NOMO-1 (cell line): ENCODE measurements around the gene MAP1A.
"Not testable (repeated sequence)": the region's sequence is repeated elsewhere in the genome, so short reads cannot be mapped to it uniquely, and the experiment has no call there.

Source experiments
- DNase-seq, 2 experiments: peaks; one replicate each; lab custom pipeline; 2025; ENCODE audit not compliant: unreplicated experiment in 2 of 2; lab: John Stamatoyannopoulos, UW

MAP1A gene

GRCh38 chr15:43528542-43529007 is 11.2 kb downstream of the MAP1A start:
- DNase-seq = no peak

- no peak for DNase-seq
These were observed 11.7 kb downstream of the MAP1A start for GRCh38 chr15:43529141-43529540.

DNA sequence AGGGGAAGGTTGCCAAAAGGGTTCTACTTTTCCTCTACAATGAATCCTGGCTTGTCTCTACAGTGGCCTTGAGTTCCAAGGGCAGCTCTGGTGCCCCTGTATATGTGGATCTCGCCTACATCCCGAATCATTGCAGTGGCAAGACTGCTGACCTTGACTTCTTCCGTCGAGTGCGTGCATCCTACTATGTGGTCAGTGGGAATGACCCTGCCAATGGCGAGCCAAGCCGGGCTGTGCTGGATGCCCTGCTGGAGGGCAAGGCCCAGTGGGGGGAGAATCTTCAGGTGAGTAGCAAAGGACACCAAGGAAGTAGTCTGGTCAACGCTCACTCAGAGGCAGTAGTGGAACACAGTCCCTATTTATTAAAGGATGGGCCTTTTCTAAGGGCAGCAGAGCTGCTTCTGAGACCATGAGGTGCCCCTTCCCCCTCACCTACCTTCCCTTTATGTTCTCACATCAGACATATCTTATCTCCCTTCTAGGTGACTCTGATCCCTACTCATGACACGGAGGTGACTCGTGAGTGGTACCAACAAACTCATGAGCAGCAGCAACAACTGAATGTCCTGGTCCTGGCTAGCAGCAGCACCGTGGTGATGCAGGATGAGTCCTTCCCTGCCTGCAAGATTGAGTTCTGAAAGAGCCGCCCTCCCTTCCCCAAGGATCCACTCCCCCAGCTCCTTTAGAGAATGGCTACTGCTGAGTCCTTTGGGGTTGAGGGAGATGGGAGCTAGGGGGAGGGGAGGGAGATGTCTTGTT is 12.4 kb downstream of the MAP1A start:
- no peak for DNase-seq

- no peak for DNase-seq
These were observed 13.7 kb downstream of the MAP1A start for GRCh38 chr15:43531018-43531670.

DNA sequence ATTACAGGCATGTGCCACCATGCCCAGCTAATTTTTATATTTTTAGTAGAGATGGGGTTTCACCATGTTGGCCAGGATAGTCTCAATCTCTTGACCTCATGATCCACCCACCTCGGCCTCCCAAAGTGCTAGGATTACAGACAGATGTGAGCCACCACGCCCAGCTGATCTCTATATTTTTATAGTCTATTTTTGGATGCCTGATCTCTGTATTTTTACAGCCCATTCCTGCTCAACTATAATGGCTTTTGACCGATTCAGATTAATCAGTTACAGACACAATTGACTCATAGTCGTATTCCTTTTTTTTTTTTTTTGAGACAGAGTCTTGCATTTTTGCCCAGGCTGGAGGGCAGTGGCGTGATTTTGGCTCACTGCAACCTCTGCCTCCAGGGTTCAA is 15.4 kb downstream of the MAP1A start:
- not testable (repeated sequence) for DNase-seq

- DNase-seq = no peak
These were observed 17.5 kb downstream of the MAP1A start for GRCh38 chr15:43534897-43535296.

- DNase-seq = no peak
These were observed 20.7 kb downstream of the MAP1A start for GRCh38 chr15:43538091-43538490.

DNA sequence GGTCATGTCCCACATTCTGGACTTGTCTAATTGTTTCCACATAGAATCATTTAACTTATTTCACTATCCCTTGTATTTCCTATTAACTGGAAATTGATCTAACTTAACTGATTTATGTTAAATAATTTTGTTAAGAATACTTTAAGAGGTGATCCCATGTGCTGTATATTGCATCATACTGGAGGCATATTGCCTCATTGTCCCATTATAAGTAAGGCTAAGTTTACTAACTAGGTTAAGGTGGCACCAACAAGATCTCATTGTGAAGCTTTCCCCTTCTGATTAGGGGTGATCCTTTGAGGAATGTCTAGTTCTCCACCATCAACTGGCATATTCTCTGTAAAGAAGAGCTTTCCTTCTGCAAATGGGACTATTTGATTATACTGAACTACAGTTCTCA is 24.4 kb downstream of the MAP1A start:
- no peak for DNase-seq

DNA sequence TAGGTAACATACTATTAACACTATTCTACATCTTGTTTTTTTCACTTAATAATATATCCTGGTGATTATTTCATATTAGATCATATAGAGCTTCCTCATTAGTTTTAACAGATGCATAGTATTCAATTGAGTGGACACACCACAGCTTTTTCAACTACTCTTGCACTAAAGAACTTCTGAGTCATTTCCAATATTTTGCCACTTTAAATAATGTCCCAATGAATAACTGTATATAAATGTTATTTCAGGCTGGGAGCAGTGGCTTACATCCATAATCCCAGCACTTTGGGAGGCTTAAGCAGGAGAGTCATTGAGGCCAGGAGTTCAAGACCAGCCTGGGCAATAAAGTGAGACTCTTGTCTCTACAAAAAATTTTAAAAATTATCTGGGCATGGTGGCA is 26.9 kb downstream of the MAP1A start:
- DNase-seq = no peak

GRCh38 chr15:43545426-43545825 is 28.0 kb downstream of the MAP1A start:
- DNase-seq = no peak

GRCh38 chr15:43547539-43547938 is 30.1 kb downstream of the MAP1A start:
- no peak for DNase-seq

GRCh38 chr15:43550527-43551363 is 33.3 kb downstream of the MAP1A start:
- DNase-seq = no peak

GRCh38 chr15:43552256-43552655 is 34.8 kb downstream of the MAP1A start:
- DNase-seq = no peak

DNA sequence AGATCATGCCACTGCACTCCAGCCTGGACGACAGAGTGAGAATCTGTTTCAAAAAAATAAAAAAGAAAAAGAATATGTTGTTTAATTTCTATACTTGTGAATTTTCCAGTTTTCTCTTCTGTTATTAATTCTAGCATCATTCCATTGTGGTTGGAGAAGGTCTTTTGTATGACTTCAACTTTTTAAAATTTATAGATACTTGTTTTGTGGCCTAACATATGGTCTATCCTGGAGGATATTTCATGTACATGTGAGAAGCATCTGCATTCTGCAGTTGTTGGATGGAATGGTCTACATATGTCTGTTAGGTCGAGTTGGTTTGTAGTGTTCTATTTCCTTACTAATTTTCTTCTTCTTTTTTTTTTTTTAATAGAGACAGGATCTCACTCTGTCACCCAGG is 35.6 kb downstream of the MAP1A start:
- no peak for DNase-seq

- DNase-seq = not testable (repeated sequence)
These were observed 45.3 kb downstream of the MAP1A start for GRCh38 chr15:43562753-43563152.

DNA sequence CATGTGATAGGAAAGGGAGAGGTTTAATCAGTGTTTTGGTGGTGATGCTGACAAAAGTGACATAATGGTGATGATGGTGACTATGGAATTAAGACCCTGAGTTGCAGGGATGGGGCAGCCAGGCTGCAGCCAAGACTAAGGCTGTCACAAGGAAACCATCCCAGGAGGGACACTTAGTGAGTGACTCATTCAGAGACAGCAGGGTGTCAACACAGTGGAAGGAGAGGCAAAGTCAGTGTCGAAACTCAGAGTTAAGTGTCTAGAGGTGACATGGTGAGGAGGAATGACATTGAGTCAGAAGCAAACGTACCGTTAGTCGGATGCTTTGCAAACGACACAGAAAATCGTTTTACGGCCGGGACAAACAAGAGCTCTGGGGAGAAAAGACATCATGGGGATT is 46.4 kb downstream of the MAP1A start:
- not testable (repeated sequence) for DNase-seq

DNA sequence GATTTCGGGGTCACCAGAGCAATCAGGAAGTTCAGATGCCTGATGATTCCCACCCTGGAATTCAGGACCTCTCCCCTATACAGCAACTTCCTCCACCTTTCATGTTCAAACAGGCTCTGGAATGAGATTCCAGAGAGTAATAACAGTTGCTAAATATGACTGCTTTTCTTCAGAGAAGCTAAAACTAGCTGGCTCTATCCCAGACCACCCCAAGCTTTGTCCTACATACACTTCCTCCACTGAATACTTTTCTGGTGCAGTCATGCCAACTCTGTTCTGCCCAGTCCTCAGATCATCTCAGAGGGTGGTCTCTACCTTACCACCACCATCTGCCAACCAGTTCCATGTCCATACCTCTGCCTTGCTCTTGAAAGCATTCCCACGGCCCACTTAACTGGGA is 49.2 kb downstream of the MAP1A start:
- DNase-seq = not testable (repeated sequence)

GRCh38 chr15:43574607-43575006 is 57.2 kb downstream of the MAP1A start:
- DNase-seq = not testable (repeated sequence)
